ENCODE data around the gene CYP11A1. TPM values are rescaled to one million over a fixed set of nuclear protein-coding genes. Genes with fewer than 3 reads are reported as not detected.

CYP11A1 gene
- total RNA-seq, 1 experiment from 2014 or later: not detected

GRCh38 chr15:74383695-74384565 is 16.5 kb upstream of the CYP11A1 start:
- H3K9ac ChIP-seq (ENCODE audit: low read length): peak overlapping the region; percentile 29
- no peak overlapping the region for H2AFZ ChIP-seq (ENCODE audit: low read length)
- peak overlapping the region; percentile 44 for H3K4me2 ChIP-seq (ENCODE audit: low read depth, low read length, poor library complexity, severe bottlenecking)
- H3K27ac ChIP-seq (ENCODE audit: low read length): peak overlapping the region; percentile 61
- no peaks in the 10 kb centered on the region for H3K27me3 ChIP-seq (ENCODE audit: low read length)
- H3K4me3 ChIP-seq (ENCODE audit: low read length): no peak overlapping the region; the same call in 1 of the 2 replicates
- no peaks in the 10 kb centered on the region for H3K79me2 ChIP-seq (ENCODE audit: low read length)
- no peaks in the 10 kb centered on the region for H4K20me1 ChIP-seq (ENCODE audit: insufficient read depth, low read depth, low read length)
- H3K4me1 ChIP-seq (ENCODE audit: low read length): peaks cover 52% of the 10 kb centered on the region
- H3K9me3 ChIP-seq (ENCODE audit: low read length): no peaks in the 10 kb centered on the region
- no peaks in the 10 kb centered on the region for H3K9me2 ChIP-seq (replicated peaks; ENCODE audit: insufficient read depth, low read length)
- DNase-seq: peak; percentile 86
- H3K36me3 ChIP-seq (ENCODE audit: insufficient read depth, low read length): no peaks in the 10 kb centered on the region

- H2AFZ ChIP-seq (ENCODE audit: low read length): no peak overlapping the region
- H3K36me3 ChIP-seq (ENCODE audit: insufficient read depth, low read length): no peaks in the 10 kb centered on the region
- no peaks in the 10 kb centered on the region for H3K9me2 ChIP-seq (replicated peaks; ENCODE audit: insufficient read depth, low read length)
- no peak overlapping the region for H3K9ac ChIP-seq (ENCODE audit: low read length)
- no peaks in the 10 kb centered on the region for H3K27me3 ChIP-seq (ENCODE audit: low read length)
- no peaks in the 10 kb centered on the region for H3K79me2 ChIP-seq (ENCODE audit: low read length)
- H3K9me3 ChIP-seq (ENCODE audit: low read length): no peaks in the 10 kb centered on the region
- DNase-seq: no peak
- no peak overlapping the region for H3K4me3 ChIP-seq (ENCODE audit: low read length)
- peak overlapping the region; percentile 44 for H3K4me2 ChIP-seq (ENCODE audit: low read depth, low read length, poor library complexity, severe bottlenecking)
- no peaks in the 10 kb centered on the region for H4K20me1 ChIP-seq (ENCODE audit: insufficient read depth, low read depth, low read length)
- no peak overlapping the region for H3K27ac ChIP-seq (ENCODE audit: low read length)
- H3K4me1 ChIP-seq (ENCODE audit: low read length): peaks cover 52% of the 10 kb centered on the region
Observed at GRCh38 chr15:74383286-74383685, 15.8 kb upstream of the CYP11A1 start.

- Histone ChIP-seq H3K9me3 (ENCODE audit: low read length) (no peaks in the 10 kb centered on the region), H3K27me3 (ENCODE audit: low read length) (no peaks in the 10 kb centered on the region), H3K36me3 (ENCODE audit: insufficient read depth, low read length) (no peaks in the 10 kb centered on the region), H3K9ac (ENCODE audit: low read length) (no peak overlapping the region), H4K20me1 (ENCODE audit: insufficient read depth, low read depth, low read length) (no peaks in the 10 kb centered on the region), H3K4me3 (ENCODE audit: low read length) (no peak overlapping the region), H3K27ac (ENCODE audit: low read length) (no peak overlapping the region), H2AFZ (ENCODE audit: low read length) (no peak overlapping the region), H3K9me2 (replicated peaks; ENCODE audit: insufficient read depth, low read length) (no peaks in the 10 kb centered on the region), H3K4me2 (ENCODE audit: low read depth, low read length, poor library complexity, severe bottlenecking) (no peak overlapping the region), H3K4me1 (ENCODE audit: low read length) (peaks cover 48% of the 10 kb centered on the region), H3K79me2 (ENCODE audit: low read length) (no peaks in the 10 kb centered on the region)
- DNase-seq: peak; percentile 90
Observed at GRCh38 chr15:74382004-74382816, 14.8 kb upstream of the CYP11A1 start.

GRCh38 chr15:74381481-74381880 is 14.0 kb upstream of the CYP11A1 start:
- peaks cover 41% of the 10 kb centered on the region for H3K4me1 ChIP-seq (ENCODE audit: low read length)
- H3K9ac ChIP-seq (ENCODE audit: low read length): no peak overlapping the region
- no peaks in the 10 kb centered on the region for H3K27me3 ChIP-seq (ENCODE audit: low read length)
- H3K4me2 ChIP-seq (ENCODE audit: low read depth, low read length, poor library complexity, severe bottlenecking): no peak overlapping the region
- H2AFZ ChIP-seq (ENCODE audit: low read length): no peak overlapping the region
- H3K79me2 ChIP-seq (ENCODE audit: low read length): no peaks in the 10 kb centered on the region
- DNase-seq: no peak
- H3K4me3 ChIP-seq (ENCODE audit: low read length): no peak overlapping the region
- H3K9me2 ChIP-seq (replicated peaks; ENCODE audit: insufficient read depth, low read length): no peaks in the 10 kb centered on the region
- H3K9me3 ChIP-seq (ENCODE audit: low read length): no peaks in the 10 kb centered on the region
- no peak overlapping the region for H3K27ac ChIP-seq (ENCODE audit: low read length)
- no peaks in the 10 kb centered on the region for H4K20me1 ChIP-seq (ENCODE audit: insufficient read depth, low read depth, low read length)
- H3K36me3 ChIP-seq (ENCODE audit: insufficient read depth, low read length): no peaks in the 10 kb centered on the region

GRCh38 chr15:74381190-74381453 is 13.7 kb upstream of the CYP11A1 start:
- Histone ChIP-seq H3K27ac (ENCODE audit: low read length) (no peak overlapping the region), H4K20me1 (ENCODE audit: insufficient read depth, low read depth, low read length) (no peaks in the 10 kb centered on the region), H3K9ac (ENCODE audit: low read length) (no peak overlapping the region), H3K36me3 (ENCODE audit: insufficient read depth, low read length) (no peaks in the 10 kb centered on the region), H3K9me2 (replicated peaks; ENCODE audit: insufficient read depth, low read length) (no peaks in the 10 kb centered on the region), H3K4me3 (ENCODE audit: low read length) (no peak overlapping the region), H3K4me1 (ENCODE audit: low read length) (peaks cover 37% of the 10 kb centered on the region), H3K79me2 (ENCODE audit: low read length) (no peaks in the 10 kb centered on the region), H3K9me3 (ENCODE audit: low read length) (no peaks in the 10 kb centered on the region), H3K27me3 (ENCODE audit: low read length) (no peaks in the 10 kb centered on the region), H2AFZ (ENCODE audit: low read length) (no peak overlapping the region), H3K4me2 (ENCODE audit: low read depth, low read length, poor library complexity, severe bottlenecking) (no peak overlapping the region)
- no peak for DNase-seq

- DNase-seq: no peak
- Histone ChIP-seq H3K4me1 (ENCODE audit: low read length) (peaks cover 32% of the 10 kb centered on the region), H3K4me2 (ENCODE audit: low read depth, low read length, poor library complexity, severe bottlenecking) (no peak overlapping the region), H3K4me3 (ENCODE audit: low read length) (no peak overlapping the region), H3K36me3 (ENCODE audit: insufficient read depth, low read length) (no peaks in the 10 kb centered on the region), H3K27ac (ENCODE audit: low read length) (no peak overlapping the region), H3K9me2 (replicated peaks; ENCODE audit: insufficient read depth, low read length) (no peaks in the 10 kb centered on the region), H3K27me3 (ENCODE audit: low read length) (no peaks in the 10 kb centered on the region), H3K9me3 (ENCODE audit: low read length) (no peaks in the 10 kb centered on the region), H3K9ac (ENCODE audit: low read length) (no peak overlapping the region), H4K20me1 (ENCODE audit: insufficient read depth, low read depth, low read length) (no peaks in the 10 kb centered on the region), H2AFZ (ENCODE audit: low read length) (no peak overlapping the region), H3K79me2 (ENCODE audit: low read length) (no peaks in the 10 kb centered on the region)
Observed at GRCh38 chr15:74380361-74381189, 13.1 kb upstream of the CYP11A1 start.

- H3K79me2 ChIP-seq (ENCODE audit: low read length): no peaks in the 10 kb centered on the region
- no peak overlapping the region for H3K4me3 ChIP-seq (ENCODE audit: low read length)
- no peaks in the 10 kb centered on the region for H3K27me3 ChIP-seq (ENCODE audit: low read length)
- no peak for DNase-seq
- H3K4me2 ChIP-seq (ENCODE audit: low read depth, low read length, poor library complexity, severe bottlenecking): no peak overlapping the region
- no peaks in the 10 kb centered on the region for H3K36me3 ChIP-seq (ENCODE audit: insufficient read depth, low read length)
- no peaks in the 10 kb centered on the region for H3K9me2 ChIP-seq (replicated peaks; ENCODE audit: insufficient read depth, low read length)
- H2AFZ ChIP-seq (ENCODE audit: low read length): no peak overlapping the region
- H3K4me1 ChIP-seq (ENCODE audit: low read length): peaks cover 26% of the 10 kb centered on the region
- H3K9me3 ChIP-seq (ENCODE audit: low read length): no peaks in the 10 kb centered on the region
- H4K20me1 ChIP-seq (ENCODE audit: insufficient read depth, low read depth, low read length): no peaks in the 10 kb centered on the region
- H3K27ac ChIP-seq (ENCODE audit: low read length): no peak overlapping the region
- H3K9ac ChIP-seq (ENCODE audit: low read length): no peak overlapping the region
Observed at GRCh38 chr15:74378848-74379247, 11.4 kb upstream of the CYP11A1 start.

Measured in Karpas-422 (cell line).